Large intestine (tissue), 3 donors: ENCODE data around the gene HSD17B8. TPM values are rescaled to one million over a fixed set of nuclear protein-coding genes. Genes with fewer than 3 reads are reported as not detected.

ENCODE experiments used
- DNase-seq, 2 donors: peaks; one replicate each; pipeline versions ENCODE4 v3.0.0 to v3.0.0-alpha.2; 2013
- H3K27ac ChIP-seq: one replicate; pipeline ENCODE4 v1.5.1; 2013; ENCODE audit warnings: low read length
- H3K27me3 ChIP-seq: 2 replicates; pipeline ENCODE4 v1.6.1; 2013; ENCODE audit warnings: low read length; ENCODE audit not compliant: control insufficient read depth, insufficient read depth
- H3K36me3 ChIP-seq: 2 replicates; pipeline ENCODE4 v1.6.1; 2013; ENCODE audit warnings: low read length; ENCODE audit not compliant: control insufficient read depth, insufficient read depth
- H3K4me1 ChIP-seq: one replicate; pipeline ENCODE4 v1.6.1; 2013; ENCODE audit warnings: low read length; ENCODE audit not compliant: control insufficient read depth, insufficient read depth
- H3K4me3 ChIP-seq: one replicate; pipeline ENCODE4 v1.5.1; 2013; ENCODE audit warnings: low read length
- H3K9me3 ChIP-seq: one replicate; pipeline ENCODE4 v1.6.1; 2013; ENCODE audit warnings: mild to moderate bottlenecking, low read depth, low read length, moderate library complexity; ENCODE audit not compliant: control insufficient read depth
- WGBS: methylation state at CpG from one replicate; pipeline ENCODE4 v1.1.5; 2013; ENCODE audit warnings: low lambda C conversion rate; ENCODE audit not compliant: insufficient coverage; 5-methylcytosine and 5-hydroxymethylcytosine counted together
- polyA plus RNA-seq: library from polyadenylated mRNA; unstranded; fragments of 120-200 nt; gene quantifications from one replicate; pipeline ENCODE4 v1.2.1, GENCODE V29; 2013

HSD17B8 gene
- polyA plus RNA-seq, 1 donor, result 35.9 TPM

DNA sequence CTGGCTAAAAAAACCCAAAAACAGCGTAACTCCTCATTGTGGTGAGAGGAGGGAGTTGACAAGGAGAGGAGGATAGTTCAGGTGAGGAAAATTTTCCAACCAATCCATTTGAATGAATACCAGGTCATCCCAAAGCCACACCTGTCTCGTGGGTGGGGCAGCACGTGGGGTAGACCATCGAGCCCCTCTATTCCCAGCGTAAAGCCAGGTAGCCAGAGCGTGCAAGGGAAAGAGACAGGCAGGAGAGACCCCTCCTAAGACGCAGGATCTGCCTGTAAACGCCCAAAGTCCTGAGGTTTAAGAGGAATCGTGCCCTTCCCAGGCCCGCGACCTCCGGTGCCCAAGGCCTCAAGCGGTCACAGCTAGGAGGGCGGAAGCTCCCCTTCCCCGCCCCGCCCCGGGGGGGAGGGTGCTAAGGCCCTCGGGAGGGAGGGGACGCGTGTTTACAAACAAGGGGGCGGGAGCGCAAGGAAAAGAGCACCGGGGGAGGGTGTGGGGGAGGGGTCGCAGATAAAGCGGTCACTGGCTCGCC lies 4.7 kb upstream of the HSD17B8 start:
- peaks cover 49% of the 10 kb centered on the region for H3K36me3 ChIP-seq
- peak overlapping the region; percentile 96 for H3K27ac ChIP-seq
- 40% methylated on average over 1 of the region's 26 CpGs for WGBS
- H3K4me3 ChIP-seq, result peak overlapping the region; percentile 95
- H3K4me1 ChIP-seq, result peaks cover 39% of the 10 kb centered on the region
- no peaks in the 10 kb centered on the region for H3K27me3 ChIP-seq
- DNase-seq, result peak; percentile 56 to 80
- H3K9me3 ChIP-seq, result no peaks in the 10 kb centered on the region

- peak within 1 kb of the TSS; percentile 96 for H3K27ac ChIP-seq
- H3K9me3 ChIP-seq, result no peaks in the 10 kb centered on the region
- peak; percentile 100 for DNase-seq
- H3K4me3 ChIP-seq, result peak within 1 kb of the TSS; percentile 95
- WGBS, result no CpG with 5 or more reads among the region's 68 CpGs
- no peaks in the 10 kb centered on the region for H3K27me3 ChIP-seq
- H3K4me1 ChIP-seq, result peaks cover 44% of the 10 kb centered on the region
- H3K36me3 ChIP-seq, result peaks cover 42% of the 10 kb centered on the region
These were observed 4.0 kb upstream of the HSD17B8 start, which contains the start of the genes RXRB and SLC39A7 for GRCh38 chr6:33200219-33201146. RXRB (minus strand) TSS chr6:33200665; CDS start chr6:33200476, 189 bp downstream. SLC39A7 (plus strand) TSS chr6:33200867; CDS start chr6:33201246, 379 bp downstream.

DNA sequence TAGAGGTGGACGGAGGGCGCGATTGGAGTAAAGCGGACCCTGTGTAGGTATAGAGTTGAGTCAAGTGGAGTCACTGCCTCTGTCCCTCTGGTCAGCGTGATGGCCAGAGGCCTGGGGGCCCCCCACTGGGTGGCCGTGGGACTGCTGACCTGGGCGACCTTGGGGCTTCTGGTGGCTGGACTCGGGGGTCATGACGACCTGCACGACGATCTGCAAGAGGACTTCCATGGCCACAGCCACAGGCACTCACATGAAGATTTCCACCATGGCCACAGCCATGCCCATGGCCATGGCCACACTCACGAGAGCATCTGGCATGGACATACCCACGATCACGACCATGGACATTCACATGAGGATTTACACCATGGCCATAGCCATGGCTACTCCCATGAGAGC lies 3.3 kb upstream of the HSD17B8 start:
- H3K27ac ChIP-seq, result peak overlapping the region; percentile 96
- peaks cover 46% of the 10 kb centered on the region for H3K4me1 ChIP-seq
- WGBS, result no CpG with 5 or more reads among the region's 14 CpGs

GRCh38 chr6:33201935-33202334 lies 2.5 kb upstream of the HSD17B8 start:
- Histone ChIP-seq H3K4me1 (peaks cover 52% of the 10 kb centered on the region), H3K27ac (no peak overlapping the region), H3K9me3 (no peaks in the 10 kb centered on the region), H3K27me3 (no peaks in the 10 kb centered on the region), H3K36me3 (peaks cover 29% of the 10 kb centered on the region), H3K4me3 (peak overlapping the region; percentile 95)
- no peak for DNase-seq
- WGBS, result 100% methylated on average over 1 of the region's 6 CpGs

More for the DNA sequence above, 3.3 kb upstream of the HSD17B8 start:
- Histone ChIP-seq H3K4me3 (peak overlapping the region; percentile 95), H3K9me3 (no peaks in the 10 kb centered on the region), H3K36me3 (peaks cover 35% of the 10 kb centered on the region), H3K27me3 (no peaks in the 10 kb centered on the region)
- no peak for DNase-seq

DNA sequence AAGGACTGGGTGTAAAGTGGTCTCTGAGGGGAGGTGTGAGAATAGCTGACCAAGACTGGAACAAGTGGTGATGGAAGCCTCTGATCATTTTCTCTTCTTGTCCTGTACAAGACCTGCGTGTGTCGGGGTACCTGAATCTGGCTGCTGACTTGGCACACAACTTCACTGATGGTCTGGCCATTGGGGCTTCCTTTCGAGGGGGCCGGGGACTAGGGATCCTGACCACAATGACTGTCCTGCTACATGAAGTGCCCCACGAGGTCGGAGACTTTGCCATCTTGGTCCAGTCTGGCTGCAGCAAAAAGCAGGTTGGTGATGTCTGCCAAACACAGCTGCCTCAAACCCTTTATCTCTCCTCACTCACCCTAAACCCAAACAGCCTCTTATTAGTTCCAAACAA lies 1.7 kb upstream of the HSD17B8 start:
- Histone ChIP-seq H3K27me3 (no peaks in the 10 kb centered on the region), H3K36me3 (peaks cover 24% of the 10 kb centered on the region), H3K27ac (no peak overlapping the region), H3K9me3 (peaks cover 2% of the 10 kb centered on the region), H3K4me1 (peaks cover 55% of the 10 kb centered on the region), H3K4me3 (no peak overlapping the region)
- no CpG with 5 or more reads among the region's 6 CpGs for WGBS
- DNase-seq, result no peak

GRCh38 chr6:33203443-33204164 lies 851 bp upstream of the HSD17B8 start:
- no CpG with 5 or more reads among the region's 7 CpGs for WGBS
- peaks cover 48% of the 10 kb centered on the region for H3K4me1 ChIP-seq
- peaks cover 2% of the 10 kb centered on the region for H3K9me3 ChIP-seq
- H3K36me3 ChIP-seq, result peaks cover 24% of the 10 kb centered on the region
- no peak for DNase-seq
- no peak overlapping the region for H3K27ac ChIP-seq
- H3K4me3 ChIP-seq, result no peak overlapping the region
- H3K27me3 ChIP-seq, result no peaks in the 10 kb centered on the region

DNA sequence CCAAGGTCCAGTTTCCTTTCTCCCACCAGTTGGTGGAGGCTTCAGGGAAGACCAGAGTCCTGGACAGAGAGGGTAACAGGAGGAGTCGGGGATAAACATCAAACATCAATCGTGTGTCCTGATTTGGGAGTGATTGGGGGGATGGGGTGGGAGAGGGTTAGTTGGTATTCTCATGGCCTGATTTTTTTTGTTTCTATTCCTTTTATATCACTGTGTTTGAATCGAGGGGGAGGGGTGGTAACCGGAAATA lies 365 bp upstream of the HSD17B8 start:
- H3K4me3 ChIP-seq, result peak overlapping the region; percentile 89
- no peak overlapping the region for H3K27ac ChIP-seq
- no CpG with 5 or more reads among the region's 4 CpGs for WGBS
- H3K4me1 ChIP-seq, result peaks cover 45% of the 10 kb centered on the region
- peaks cover 24% of the 10 kb centered on the region for H3K36me3 ChIP-seq
- H3K27me3 ChIP-seq, result no peaks in the 10 kb centered on the region
- DNase-seq, result no peak
- H3K9me3 ChIP-seq, result peaks cover 2% of the 10 kb centered on the region

- WGBS, result no CpG with 5 or more reads among the region's 17 CpGs
- Histone ChIP-seq H3K27me3 (no peaks in the 10 kb centered on the region), H3K4me3 (peak overlapping the region; percentile 89), H3K36me3 (peaks cover 36% of the 10 kb centered on the region), H3K4me1 (peaks cover 41% of the 10 kb centered on the region), H3K9me3 (peaks cover 2% of the 10 kb centered on the region), H3K27ac (peak overlapping the region; percentile 66)
- peak in 1 of 2 donors; percentile 37 for DNase-seq
These were observed 954 bp downstream of the HSD17B8 start for GRCh38 chr6:33205191-33206026.

DNA sequence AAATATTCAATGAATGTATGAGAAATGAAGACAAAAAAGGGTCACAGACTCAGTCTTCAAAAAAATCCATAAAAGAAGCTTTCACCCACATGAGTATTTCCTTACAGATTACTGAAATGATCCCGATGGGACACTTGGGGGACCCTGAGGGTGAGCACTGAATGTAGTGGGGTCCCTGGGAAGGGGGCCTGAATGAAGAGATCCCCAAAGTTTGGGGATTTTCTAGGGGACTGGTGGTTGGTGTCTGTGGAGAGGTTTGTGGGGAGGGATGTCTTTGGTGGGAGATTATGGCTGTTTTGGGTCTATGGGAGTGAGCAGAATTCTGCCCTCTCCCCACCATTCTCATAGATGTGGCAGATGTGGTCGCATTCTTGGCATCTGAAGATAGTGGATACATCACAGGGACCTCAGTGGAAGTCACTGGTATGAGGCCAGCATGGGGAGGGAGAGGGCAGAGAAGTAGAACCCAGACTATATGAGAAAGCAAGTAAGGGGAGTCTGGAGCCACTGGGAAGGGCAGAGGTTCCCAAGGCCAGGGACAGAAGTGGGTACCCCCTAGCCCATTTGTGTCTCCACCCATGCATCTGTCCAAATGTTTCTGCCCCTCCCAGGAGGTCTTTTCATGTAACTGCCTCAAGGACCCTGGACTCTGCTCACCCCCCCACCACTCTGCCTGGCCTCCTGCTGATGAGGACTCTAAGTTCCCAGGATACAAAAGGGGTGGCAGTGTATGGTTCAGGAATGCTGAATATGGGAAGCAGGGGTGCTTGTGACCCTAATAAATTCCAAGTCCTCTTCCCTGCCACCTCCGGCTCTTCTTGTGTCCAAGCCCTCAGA lies 1.8 kb downstream of the HSD17B8 start:
- no peaks in the 10 kb centered on the region for H3K27me3 ChIP-seq
- H3K27ac ChIP-seq, result no peak overlapping the region
- no peak overlapping the region for H3K4me3 ChIP-seq
- peaks cover 42% of the 10 kb centered on the region for H3K36me3 ChIP-seq
- H3K4me1 ChIP-seq, result peaks cover 41% of the 10 kb centered on the region
- no CpG with 5 or more reads among the region's 3 CpGs for WGBS
- peaks cover 2% of the 10 kb centered on the region for H3K9me3 ChIP-seq
- peak in 1 of 2 donors; percentile 37 for DNase-seq
